PC-9 (cell line): ENCODE measurements around the gene EML2. TPM values are rescaled to one million over a fixed set of nuclear protein-coding genes. Genes with fewer than 3 reads are reported as not detected.

Source experiments
- BruUV-seq: library from RNA; stranded (reverse); fragments of 400-500 nt; replicated peaks from 2 replicates; lab custom pipeline; 2021; lab: Mats Ljungman, UMichigan
- CTCF ChIA-PET: fragments of 300-600 bp; sonication (Branson Sonifier 250); formaldehyde crosslinking; loops from one replicate; lab custom pipeline; 2022; ENCODE audit warnings: antibody characterized with exemption; lab: Charles Lee
- POLR2A ChIA-PET: fragments of 300-600 bp; sonication (Branson Sonifier 250); formaldehyde crosslinking; loops from one replicate; lab custom pipeline; 2022; ENCODE audit warnings: antibody characterized with exemption; ENCODE audit not compliant: unreplicated experiment; lab: Charles Lee
- DNase-seq, 2 experiments: peaks; one replicate each; pipeline versions ENCODE4 v3.0.0 to v3.0.0-alpha.2; 2015 to 2022; ENCODE audit warnings: mixed read lengths in 1 of 2
- H2AFZ ChIP-seq: fragments of 200-600 bp; sonication (generic); 2 replicates; pipeline ENCODE4 v1.8.1; 2017; ENCODE audit warnings: antibody characterized with exemption
- H3F3A ChIP-seq: fragments of 200-600 bp; sonication (generic); 2 replicates; pipeline ENCODE4 v1.8.1; 2017; ENCODE audit warnings: antibody characterized with exemption, mild to moderate bottlenecking, low read depth; ENCODE audit not compliant: insufficient read depth
- H3K27ac ChIP-seq: fragments of 200-600 bp; sonication (generic); 2 replicates; pipeline ENCODE4 v1.6.1; 2016; ENCODE audit warnings: mixed run types
- H3K27me3 ChIP-seq: fragments of 200-600 bp; sonication (generic); 2 replicates; pipeline ENCODE4 v1.6.1; 2016; ENCODE audit warnings: low read depth, mixed run types; ENCODE audit not compliant: insufficient read depth
- H3K36me3 ChIP-seq: fragments of 200-600 bp; sonication (generic); 2 replicates; pipeline ENCODE4 v1.6.1; 2016; ENCODE audit warnings: low read depth, mixed run types
- H3K4me1 ChIP-seq: fragments of 200-600 bp; sonication (generic); replicated peaks from 2 replicates; pipeline ENCODE4 v1.6.1; 2016; ENCODE audit warnings: mixed run types; ENCODE audit not compliant: insufficient read depth
- H3K4me2 ChIP-seq: fragments of 200-600 bp; sonication (generic); 2 replicates; pipeline ENCODE4 v1.6.1; 2017; ENCODE audit warnings: mixed run types
- H3K4me3 ChIP-seq: fragments of 200-600 bp; sonication (generic); 2 replicates; pipeline ENCODE4 v1.6.1; 2016; ENCODE audit warnings: mixed run types
- H3K79me2 ChIP-seq: fragments of 200-600 bp; sonication (generic); 2 replicates; pipeline ENCODE4 v1.6.1; 2017; ENCODE audit warnings: low read depth, mixed run types
- H3K9me2 ChIP-seq: fragments of 200-600 bp; sonication (generic); 2 replicates; pipeline ENCODE4 v1.8.1; 2017; ENCODE audit warnings: mild to moderate bottlenecking; ENCODE audit not compliant: insufficient read depth
- H3K9me3 ChIP-seq: fragments of 200-600 bp; sonication (generic); 2 replicates; pipeline ENCODE4 v1.8.1; 2016; ENCODE audit warnings: low read depth; ENCODE audit not compliant: insufficient read depth
- H4K20me1 ChIP-seq: fragments of 200-600 bp; sonication (generic); 2 replicates; pipeline ENCODE4 v1.8.1; 2017; ENCODE audit not compliant: insufficient read depth
- EZH2 ChIP-seq: fragments of 200-600 bp; sonication (generic); IDR thresholded peaks from 2 replicates; pipeline ENCODE4 v1.8.0; 2017; ENCODE audit warnings: antibody characterized with exemption, low read depth
- intact Hi-C: fragments of 100-400 bp; cut with micrococcal nuclease; formaldehyde crosslinking; loops from one replicate; pipeline ENCODE4 v1.10.0; 2022; ENCODE audit not compliant: unreplicated experiment
- total RNA-seq: library from RNA; stranded (reverse); gene quantifications from 2 replicates; pipeline ENCODE4 v1.2.3, GENCODE V29; 2021
- TF ChIP-seq, protein P1 (sequence below): fragments of 200-600 bp; sonication (generic); conservative IDR thresholded peaks from 2 replicates; pipeline ENCODE4 v1.6.1; 2017; ENCODE audit warnings: mixed run types, antibody characterized with exemption, mild to moderate bottlenecking, moderate library complexity

Gene EML2
- total RNA-seq, 1 experiment from 2014 or later, result 61.7 TPM

DNA sequence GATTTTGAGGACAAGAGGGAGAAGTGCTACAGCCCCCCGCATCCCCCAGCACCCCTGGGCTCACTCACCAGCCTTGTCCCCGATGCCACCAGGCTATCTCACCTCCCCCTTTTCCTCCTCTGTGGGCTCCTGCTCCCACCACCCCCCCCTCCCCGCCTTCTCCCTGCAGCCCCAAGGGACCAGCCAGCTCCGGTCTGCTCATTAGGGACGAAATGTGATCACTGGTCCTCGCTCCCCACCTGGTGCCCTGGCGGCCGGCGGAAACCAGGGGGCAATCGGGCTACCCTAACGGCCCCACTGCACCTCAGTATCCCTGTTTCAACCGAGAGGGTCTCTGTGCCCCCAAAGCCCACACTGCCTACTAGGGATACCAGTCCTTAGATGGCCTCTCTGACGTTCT lies 39.9 kb downstream of the EML2 start:
- no peaks in the 10 kb centered on the region for H3K36me3 ChIP-seq
- no peaks in the 10 kb centered on the region for H3K9me2 ChIP-seq
- no peak overlapping the region for H3K4me3 ChIP-seq
- no peaks in the 10 kb centered on the region for H3K9me3 ChIP-seq
- H3K79me2 ChIP-seq, result no peaks in the 10 kb centered on the region
- intact Hi-C loops, result no loop called here
- peak in 1 of 2 experiments; percentile 17 for DNase-seq
- ChIA-PET CTCF (no interaction called here), POLR2A (no interaction called here)
- no peak overlapping the region for H3K4me2 ChIP-seq
- no peaks in the 10 kb centered on the region for H3F3A ChIP-seq
- BruUV-seq, result no TSS peak
- no peak overlapping the region for H2AFZ ChIP-seq
- H3K4me1 ChIP-seq, result peaks cover 7% of the 10 kb centered on the region; the same call in 1 of the 2 replicates
- no peak overlapping the region for H3K27ac ChIP-seq
- TF ChIP-seq, protein P1, sequence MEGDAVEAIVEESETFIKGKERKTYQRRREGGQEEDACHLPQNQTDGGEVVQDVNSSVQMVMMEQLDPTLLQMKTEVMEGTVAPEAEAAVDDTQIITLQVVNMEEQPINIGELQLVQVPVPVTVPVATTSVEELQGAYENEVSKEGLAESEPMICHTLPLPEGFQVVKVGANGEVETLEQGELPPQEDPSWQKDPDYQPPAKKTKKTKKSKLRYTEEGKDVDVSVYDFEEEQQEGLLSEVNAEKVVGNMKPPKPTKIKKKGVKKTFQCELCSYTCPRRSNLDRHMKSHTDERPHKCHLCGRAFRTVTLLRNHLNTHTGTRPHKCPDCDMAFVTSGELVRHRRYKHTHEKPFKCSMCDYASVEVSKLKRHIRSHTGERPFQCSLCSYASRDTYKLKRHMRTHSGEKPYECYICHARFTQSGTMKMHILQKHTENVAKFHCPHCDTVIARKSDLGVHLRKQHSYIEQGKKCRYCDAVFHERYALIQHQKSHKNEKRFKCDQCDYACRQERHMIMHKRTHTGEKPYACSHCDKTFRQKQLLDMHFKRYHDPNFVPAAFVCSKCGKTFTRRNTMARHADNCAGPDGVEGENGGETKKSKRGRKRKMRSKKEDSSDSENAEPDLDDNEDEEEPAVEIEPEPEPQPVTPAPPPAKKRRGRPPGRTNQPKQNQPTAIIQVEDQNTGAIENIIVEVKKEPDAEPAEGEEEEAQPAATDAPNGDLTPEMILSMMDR, result no peak
- TF ChIP-seq EZH2, result no peak
- no peaks in the 10 kb centered on the region for H4K20me1 ChIP-seq
- H3K27me3 ChIP-seq, result peaks cover 56% of the 10 kb centered on the region

- BruUV-seq, result no TSS peak
Measured at GRCh38 chr19:45598267-45599001, 40.8 kb downstream of the EML2 start.

GRCh38 chr19:45597425-45598111 lies 41.6 kb downstream of the EML2 start:
- Histone ChIP-seq H3K79me2 (no peaks in the 10 kb centered on the region), H3K9me2 (no peaks in the 10 kb centered on the region), H3K9me3 (no peaks in the 10 kb centered on the region), H3K4me1 (peaks cover 7% of the 10 kb centered on the region; the same call in 1 of the 2 replicates), H2AFZ (no peak overlapping the region), H4K20me1 (no peaks in the 10 kb centered on the region), H3K27me3 (peaks cover 56% of the 10 kb centered on the region), H3K27ac (no peak overlapping the region), H3K4me2 (peak overlapping the region; percentile 33; the same call in 1 of the 2 replicates), H3K4me3 (no peak overlapping the region), H3K36me3 (no peaks in the 10 kb centered on the region), H3F3A (no peaks in the 10 kb centered on the region)
- BruUV-seq, result no TSS peak
- peak in 1 of 2 experiments; percentile 18 for DNase-seq
- TF ChIP-seq, protein P1, result no peak
- TF ChIP-seq EZH2, result no peak
- intact Hi-C loops, result no loop called here
- CTCF ChIA-PET, result interaction anchor here (0.6 kb wide), 1 partner anchor 62 kb away, joined by 13 read pairs; no protein-coding TSS in a partner anchor
- POLR2A ChIA-PET, result no interaction called here

More at GRCh38 chr19:45598267-45599001, 40.8 kb downstream of the EML2 start:
- TF ChIP-seq, protein P1, result no peak
- TF ChIP-seq EZH2, result no peak
- ChIA-PET POLR2A (no interaction called here), CTCF (interaction anchor here (0.6 kb wide), 1 partner anchor 62 kb away, joined by 13 read pairs; no protein-coding TSS in a partner anchor)
- Histone ChIP-seq H2AFZ (no peak overlapping the region), H3K9me3 (no peaks in the 10 kb centered on the region), H3K27ac (no peak overlapping the region), H3K79me2 (no peaks in the 10 kb centered on the region), H3K9me2 (no peaks in the 10 kb centered on the region), H3K27me3 (peaks cover 56% of the 10 kb centered on the region), H3K4me1 (peaks cover 7% of the 10 kb centered on the region; the same call in 1 of the 2 replicates), H4K20me1 (no peaks in the 10 kb centered on the region), H3K36me3 (no peaks in the 10 kb centered on the region), H3K4me3 (no peak overlapping the region), H3F3A (no peaks in the 10 kb centered on the region), H3K4me2 (peak overlapping the region; percentile 33)
- intact Hi-C loops, result no loop called here
- DNase-seq, result peak in 1 of 2 experiments; percentile 6
